Stimulated activated memory B cell treated with anti-CD40 and anti-IgM and Interleukin-4, amounts not matched to agents 10 μg/mL and 1 μg/mL and 100 μg/mL, for 72 hours (primary cell): Measurements from ENCODE around the gene NBR1.
"Not testable (repeated sequence)": the region's sequence is repeated elsewhere in the genome, so short reads cannot be mapped to it uniquely, and the experiment has no call there.

Experiments
- ATAC-seq: fragments of 150-1000 bp; cut with Tn5 transposase; 2 replicates; pipeline ENCODE4 v1.10.0; 2021
- H3K27ac Mint-ChIP-seq: one replicate; pipeline ENCODE4 v1.8.0; 2022; ENCODE audit warnings: mild to moderate bottlenecking, mixed read lengths
- H3K27me3 Mint-ChIP-seq: one replicate; pipeline ENCODE4 v1.8.0; 2022; ENCODE audit warnings: mixed read lengths
- H3K36me3 Mint-ChIP-seq: one replicate; pipeline ENCODE4 v1.8.0; 2022; ENCODE audit warnings: mixed read lengths
- H3K4me1 Mint-ChIP-seq: one replicate; pipeline ENCODE4 v1.8.0; 2022; ENCODE audit warnings: mixed read lengths
- H3K4me3 Mint-ChIP-seq: one replicate; pipeline ENCODE4 v1.8.0; 2022; ENCODE audit warnings: mild to moderate bottlenecking, moderate library complexity, mixed read lengths
- H3K9me3 Mint-ChIP-seq: one replicate; pipeline ENCODE4 v1.8.0; 2022; ENCODE audit warnings: mixed read lengths

The NBR1 gene

GRCh38 chr17:43140396-43141332 is 30.4 kb upstream of the NBR1 start:
- H3K9me3 Mint-ChIP-seq, result no peaks in the 10 kb centered on the region
- no peak overlapping the region for H3K27ac Mint-ChIP-seq
- ATAC-seq, result no peak
- peaks cover 15% of the 10 kb centered on the region for H3K4me1 Mint-ChIP-seq
- H3K36me3 Mint-ChIP-seq, result peaks cover 20% of the 10 kb centered on the region
- H3K4me3 Mint-ChIP-seq, result no peak overlapping the region
- H3K27me3 Mint-ChIP-seq, result no peaks in the 10 kb centered on the region

GRCh38 chr17:43142153-43142552 is 28.9 kb upstream of the NBR1 start:
- Mint-ChIP-seq H3K4me3 (no peak overlapping the region), H3K9me3 (no peaks in the 10 kb centered on the region), H3K36me3 (peaks cover 17% of the 10 kb centered on the region), H3K27ac (no peak overlapping the region), H3K27me3 (no peaks in the 10 kb centered on the region), H3K4me1 (peaks cover 5% of the 10 kb centered on the region)
- ATAC-seq, result no peak

- Mint-ChIP-seq H3K4me3 (no peak overlapping the region), H3K27ac (no peak overlapping the region), H3K27me3 (no peaks in the 10 kb centered on the region), H3K4me1 (peaks cover 2% of the 10 kb centered on the region), H3K36me3 (peaks cover 17% of the 10 kb centered on the region), H3K9me3 (no peaks in the 10 kb centered on the region)
- no peak for ATAC-seq
Measured at GRCh38 chr17:43143201-43143600, 27.8 kb upstream of the NBR1 start.

GRCh38 chr17:43146649-43147048 is 24.4 kb upstream of the NBR1 start:
- no peak overlapping the region for H3K27ac Mint-ChIP-seq
- H3K4me1 Mint-ChIP-seq, result no peaks in the 10 kb centered on the region
- H3K36me3 Mint-ChIP-seq, result peaks cover 13% of the 10 kb centered on the region
- H3K4me3 Mint-ChIP-seq, result no peak overlapping the region
- ATAC-seq, result no peak
- H3K27me3 Mint-ChIP-seq, result no peaks in the 10 kb centered on the region
- no peaks in the 10 kb centered on the region for H3K9me3 Mint-ChIP-seq

GRCh38 chr17:43151880-43152456 is 19.0 kb upstream of the NBR1 start:
- Mint-ChIP-seq H3K27me3 (no peaks in the 10 kb centered on the region), H3K36me3 (peaks cover 30% of the 10 kb centered on the region), H3K4me3 (no peak overlapping the region), H3K4me1 (no peaks in the 10 kb centered on the region), H3K27ac (no peak overlapping the region), H3K9me3 (no peaks in the 10 kb centered on the region)
- ATAC-seq, result no peak

- H3K36me3 Mint-ChIP-seq, result peaks cover 30% of the 10 kb centered on the region
- not testable (repeated sequence) for H3K27me3 Mint-ChIP-seq, ATAC-seq, H3K9me3 Mint-ChIP-seq, H3K27ac Mint-ChIP-seq, H3K4me1 Mint-ChIP-seq, H3K4me3 Mint-ChIP-seq
Measured at GRCh38 chr17:43153197-43153835, 17.7 kb upstream of the NBR1 start.

GRCh38 chr17:43155666-43156065 is 15.3 kb upstream of the NBR1 start:
- no peaks in the 10 kb centered on the region for H3K4me1 Mint-ChIP-seq
- H3K36me3 Mint-ChIP-seq, result peaks cover 31% of the 10 kb centered on the region
- ATAC-seq, result no peak

GRCh38 chr17:43159232-43159631 is 11.8 kb upstream of the NBR1 start:
- not testable (repeated sequence) for ATAC-seq, H3K27ac Mint-ChIP-seq, H3K4me1 Mint-ChIP-seq, H3K27me3 Mint-ChIP-seq, H3K4me3 Mint-ChIP-seq, H3K9me3 Mint-ChIP-seq
- H3K36me3 Mint-ChIP-seq, result peaks cover 21% of the 10 kb centered on the region

More at GRCh38 chr17:43155666-43156065, 15.3 kb upstream of the NBR1 start:
- no peaks in the 10 kb centered on the region for H3K27me3 Mint-ChIP-seq
- no peak overlapping the region for H3K4me3 Mint-ChIP-seq
- H3K27ac Mint-ChIP-seq, result no peak overlapping the region
- no peaks in the 10 kb centered on the region for H3K9me3 Mint-ChIP-seq

GRCh38 chr17:43159957-43160356 is 11.1 kb upstream of the NBR1 start:
- not testable (repeated sequence) for H3K27me3 Mint-ChIP-seq, H3K27ac Mint-ChIP-seq, H3K9me3 Mint-ChIP-seq, H3K4me1 Mint-ChIP-seq, H3K4me3 Mint-ChIP-seq, ATAC-seq
- H3K36me3 Mint-ChIP-seq, result peaks cover 19% of the 10 kb centered on the region

GRCh38 chr17:43165971-43166370 is 5.0 kb upstream of the NBR1 start:
- peak overlapping the region; percentile 1 for H3K4me3 Mint-ChIP-seq
- not testable (repeated sequence) for H3K27me3 Mint-ChIP-seq, ATAC-seq, H3K9me3 Mint-ChIP-seq
- H3K36me3 Mint-ChIP-seq, result peaks cover 24% of the 10 kb centered on the region
- H3K4me1 Mint-ChIP-seq, result peaks cover 18% of the 10 kb centered on the region
- H3K27ac Mint-ChIP-seq, result peak overlapping the region; percentile 41

GRCh38 chr17:43169561-43170139 is 1.4 kb upstream of the NBR1 start:
- peak; percentile 21 for ATAC-seq

GRCh38 chr17:43170140-43170765 is 761 bp upstream of the NBR1 start:
- H3K36me3 Mint-ChIP-seq, result peaks cover 11% of the 10 kb centered on the region
- H3K27ac Mint-ChIP-seq, result no peak overlapping the region
- H3K27me3 Mint-ChIP-seq, result no peaks in the 10 kb centered on the region
- peaks cover 11% of the 10 kb centered on the region for H3K4me1 Mint-ChIP-seq
- no peaks in the 10 kb centered on the region for H3K9me3 Mint-ChIP-seq
- no peak overlapping the region for H3K4me3 Mint-ChIP-seq
- peak; percentile 91 for ATAC-seq

More at GRCh38 chr17:43169561-43170139, 1.4 kb upstream of the NBR1 start:
- H3K4me1 Mint-ChIP-seq, result peaks cover 11% of the 10 kb centered on the region
- H3K4me3 Mint-ChIP-seq, result no peak overlapping the region
- no peak overlapping the region for H3K27ac Mint-ChIP-seq
- H3K27me3 Mint-ChIP-seq, result no peaks in the 10 kb centered on the region
- no peaks in the 10 kb centered on the region for H3K9me3 Mint-ChIP-seq
- H3K36me3 Mint-ChIP-seq, result peaks cover 11% of the 10 kb centered on the region

GRCh38 chr17:43171586-43172487 is 823 bp downstream of the NBR1 start:
- Mint-ChIP-seq H3K36me3 (peaks cover 15% of the 10 kb centered on the region), H3K27ac (no peak overlapping the region), H3K27me3 (no peaks in the 10 kb centered on the region), H3K4me1 (peaks cover 14% of the 10 kb centered on the region), H3K9me3 (no peaks in the 10 kb centered on the region), H3K4me3 (no peak overlapping the region)
- ATAC-seq, result no peak
